ENCODE results near the gene BCL2L2.

DNA sequence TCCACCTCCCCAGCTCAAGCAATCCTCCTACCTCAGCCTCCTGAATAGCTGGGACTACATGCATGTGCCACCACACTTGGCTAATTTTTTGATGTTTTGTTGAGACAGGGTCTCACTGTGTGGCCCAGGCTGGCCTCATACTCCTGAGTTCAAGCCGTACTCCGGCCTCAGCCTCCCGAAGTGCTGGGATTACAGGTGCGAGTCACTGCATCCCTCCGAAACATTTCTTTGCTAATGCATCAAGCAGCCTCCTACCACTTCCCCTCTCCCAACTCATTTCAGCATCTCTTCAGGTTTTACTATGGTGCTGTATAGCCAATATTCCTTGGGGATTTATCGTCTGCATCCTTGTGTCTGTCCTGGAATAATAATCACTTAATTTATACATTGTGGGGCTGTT, 48.4 kb downstream of the BCL2L2 start:
- TF ChIP-seq, protein P1, sequence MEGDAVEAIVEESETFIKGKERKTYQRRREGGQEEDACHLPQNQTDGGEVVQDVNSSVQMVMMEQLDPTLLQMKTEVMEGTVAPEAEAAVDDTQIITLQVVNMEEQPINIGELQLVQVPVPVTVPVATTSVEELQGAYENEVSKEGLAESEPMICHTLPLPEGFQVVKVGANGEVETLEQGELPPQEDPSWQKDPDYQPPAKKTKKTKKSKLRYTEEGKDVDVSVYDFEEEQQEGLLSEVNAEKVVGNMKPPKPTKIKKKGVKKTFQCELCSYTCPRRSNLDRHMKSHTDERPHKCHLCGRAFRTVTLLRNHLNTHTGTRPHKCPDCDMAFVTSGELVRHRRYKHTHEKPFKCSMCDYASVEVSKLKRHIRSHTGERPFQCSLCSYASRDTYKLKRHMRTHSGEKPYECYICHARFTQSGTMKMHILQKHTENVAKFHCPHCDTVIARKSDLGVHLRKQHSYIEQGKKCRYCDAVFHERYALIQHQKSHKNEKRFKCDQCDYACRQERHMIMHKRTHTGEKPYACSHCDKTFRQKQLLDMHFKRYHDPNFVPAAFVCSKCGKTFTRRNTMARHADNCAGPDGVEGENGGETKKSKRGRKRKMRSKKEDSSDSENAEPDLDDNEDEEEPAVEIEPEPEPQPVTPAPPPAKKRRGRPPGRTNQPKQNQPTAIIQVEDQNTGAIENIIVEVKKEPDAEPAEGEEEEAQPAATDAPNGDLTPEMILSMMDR (conservative IDR thresholded peaks at IDR 0.05) = no peak
- no peak for TF ChIP-seq ZFX (IDR thresholded peaks at IDR 0.05)

All from C4-2B (cell line).